HG03565 (cell line): ENCODE data around the gene OR52E2.

ENCODE experiments used
- ATAC-seq: cut with Tn5 transposase; IDR thresholded peaks from one replicate; pipeline ENCODE4 v1.9.1; 2021; ENCODE audit warnings: mild to moderate bottlenecking, moderate library complexity; ENCODE audit not compliant: unreplicated experiment

OR52E2 gene

DNA sequence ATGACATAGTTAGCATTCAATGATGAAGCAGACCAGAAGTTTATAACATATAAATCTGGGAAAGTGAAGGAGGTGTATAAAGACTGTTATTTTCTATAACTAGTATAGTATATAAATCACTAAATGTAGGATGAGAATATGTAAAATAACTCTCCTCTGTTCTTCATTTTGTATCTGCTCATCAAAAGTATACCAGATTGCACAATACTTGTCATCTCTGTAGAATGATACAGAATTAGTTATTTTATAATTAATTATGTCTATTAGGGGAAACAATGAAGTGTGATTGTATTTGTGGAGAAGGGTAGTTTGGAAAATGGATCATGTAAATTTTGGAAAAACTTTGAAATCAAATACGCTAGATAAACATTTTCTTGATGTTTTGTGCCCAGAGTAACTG lies 46.4 kb downstream of the OR52E2 start:
- no peak for ATAC-seq

DNA sequence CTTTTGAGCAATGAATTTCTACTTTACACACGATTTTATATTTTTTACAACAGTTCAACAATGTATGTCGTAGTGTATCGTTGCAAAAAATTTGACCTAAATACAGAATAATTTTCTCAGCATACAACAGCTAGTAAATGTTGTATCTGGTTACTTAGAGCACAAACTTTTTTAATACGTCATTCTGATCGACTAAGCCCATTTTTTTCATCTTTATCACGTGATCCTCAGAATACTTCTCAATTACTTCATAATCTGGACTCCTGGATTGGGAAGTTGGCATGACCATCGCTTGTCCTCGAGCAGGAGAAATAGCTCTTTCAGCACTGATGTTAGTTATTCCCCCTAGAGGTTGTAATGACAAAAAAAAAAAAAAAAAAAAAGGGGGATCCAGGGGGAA lies 48.2 kb downstream of the OR52E2 start:
- no peak for ATAC-seq
